Prostate gland (tissue), 2 donors: ENCODE data around the gene RP9. TPM values are rescaled to one million over a fixed set of nuclear protein-coding genes. Genes with fewer than 3 reads are reported as not detected.

ENCODE experiments used
- DNase-seq: peaks from one replicate; pipeline ENCODE4 v3.0.0-alpha.2; 2019; ENCODE audit warnings: low spot score
- H3K27ac ChIP-seq, 2 donors: fragments of 200-600 bp; sonication (generic); 2 replicates each; pipeline ENCODE4 v1.5.1; 2017 to 2019
- H3K27me3 ChIP-seq: fragments of 200-600 bp; sonication (generic); replicated peaks from 2 replicates; pipeline ENCODE4 v1.5.1; 2019; ENCODE audit not compliant: insufficient read depth
- H3K36me3 ChIP-seq, 2 donors: fragments of 200-600 bp; sonication (generic); 1 replicate in 1 of 2; 2 replicates in 1 of 2; pipeline versions ENCODE4 v1.5.1 to v1.8.1; 2017 to 2019
- H3K4me1 ChIP-seq: fragments of 200-600 bp; sonication (generic); replicated peaks from 2 replicates; pipeline ENCODE4 v1.5.1; 2019
- H3K4me3 ChIP-seq, 2 donors: fragments of 200-600 bp; sonication (generic); 2 replicates each; pipeline ENCODE4 v1.5.1; 2017 to 2019
- H3K9me3 ChIP-seq: fragments of 200-600 bp; sonication (generic); 2 replicates; pipeline ENCODE4 v1.5.1; 2017
- CTCF ChIP-seq, 4 experiments: fragments of 200-600 bp in 2 of 4; fragments of 450-650 bp in 2 of 4; sonication (generic) in 2 of 4; IDR thresholded peaks; 1 replicate in 3 of 4; 2 replicates in 1 of 4; pipeline ENCODE4 v1.5.1; 2016 to 2019; ENCODE audit warnings: antibody characterized with exemption in 4 of 4, mild to moderate bottlenecking in 2 of 4, moderate library complexity in 2 of 4
- POLR2A ChIP-seq: fragments of 450-650 bp; IDR thresholded peaks from one replicate; pipeline ENCODE4 v1.6.1; 2016; ENCODE audit warnings: antibody characterized with exemption, mild to moderate bottlenecking
- POLR2AphosphoS5 ChIP-seq: sonication (generic); formaldehyde crosslinking; IDR thresholded peaks from one replicate; pipeline ENCODE4 v1.6.1; 2017; ENCODE audit warnings: antibody characterized with exemption
- WGBS: methylation state at CpG from one replicate; pipeline ENCODE4 v1.1.5; 2018; 5-methylcytosine and 5-hydroxymethylcytosine counted together
- intact Hi-C: fragments of 100-400 bp; cut with DNase I; formaldehyde crosslinking; loops from one replicate; pipeline ENCODE4 v1.14.2; 2022
- total RNA-seq, 2 donors: library from RNA; depleted of rRNA; stranded (reverse); fragments of >200 nt; gene quantifications; one replicate each; pipeline ENCODE4 v1.1.0, GENCODE V29; 2016

RP9 gene
- total RNA-seq, 2 donors from 2014 or later, result 7.8 to 18.0 TPM

GRCh38 chr7:33128631-33128989 is 19.4 kb upstream of the RP9 start:
- no peak for DNase-seq
- peak overlapping the region; percentile 89 to 92 for H3K27ac ChIP-seq
- TF ChIP-seq POLR2AphosphoS5 (no peak), POLR2A (no peak), CTCF (IDR thresholded peaks at IDR 0.05) (no peak)
- H3K36me3 ChIP-seq, result no peaks in the 10 kb centered on the region
- no peaks in the 10 kb centered on the region for H3K27me3 ChIP-seq
- no peaks in the 10 kb centered on the region for H3K4me1 ChIP-seq
- no peaks in the 10 kb centered on the region for H3K9me3 ChIP-seq
- H3K4me3 ChIP-seq, result peak overlapping the region; percentile 68 to 80
- 3% methylated on average over 3 of the region's 3 CpGs for WGBS
- intact Hi-C loops, result no loop called here

GRCh38 chr7:33127085-33127484 is 17.9 kb upstream of the RP9 start:
- H3K27ac ChIP-seq, result no peak overlapping the region
- no peaks in the 10 kb centered on the region for H3K36me3 ChIP-seq
- DNase-seq, result no peak
- 62% methylated on average over 2 of the region's 2 CpGs for WGBS
- H3K27me3 ChIP-seq, result no peaks in the 10 kb centered on the region
- intact Hi-C loops, result no loop called here
- no peaks in the 10 kb centered on the region for H3K4me1 ChIP-seq
- no peak for TF ChIP-seq POLR2A
- no peak for TF ChIP-seq CTCF (IDR thresholded peaks at IDR 0.05)
- no peak for TF ChIP-seq POLR2AphosphoS5
- H3K4me3 ChIP-seq, result no peak overlapping the region
- H3K9me3 ChIP-seq, result no peaks in the 10 kb centered on the region

GRCh38 chr7:33118383-33118782 is 9.2 kb upstream of the RP9 start:
- DNase-seq, result no peak
- no peak overlapping the region for H3K4me3 ChIP-seq
- intact Hi-C loops, result no loop called here
- H3K27ac ChIP-seq, result no peak overlapping the region
- H3K27me3 ChIP-seq, result no peaks in the 10 kb centered on the region
- H3K9me3 ChIP-seq, result no peaks in the 10 kb centered on the region
- TF ChIP-seq CTCF (IDR thresholded peaks at IDR 0.05) (no peak), POLR2AphosphoS5 (no peak), POLR2A (no peak)
- no peaks in the 10 kb centered on the region for H3K36me3 ChIP-seq
- H3K4me1 ChIP-seq, result no peaks in the 10 kb centered on the region
- WGBS, result 99% methylated on average over 3 of the region's 3 CpGs

- H3K4me3 ChIP-seq, result no peak overlapping the region
- no peak for DNase-seq
- TF ChIP-seq POLR2A, result no peak
- TF ChIP-seq CTCF (IDR thresholded peaks at IDR 0.05), result no peak
- TF ChIP-seq POLR2AphosphoS5, result no peak
- H3K4me1 ChIP-seq, result no peaks in the 10 kb centered on the region
- H3K36me3 ChIP-seq, result no peaks in the 10 kb centered on the region
- no peaks in the 10 kb centered on the region for H3K27me3 ChIP-seq
- H3K9me3 ChIP-seq, result no peaks in the 10 kb centered on the region
- no peak overlapping the region for H3K27ac ChIP-seq
- intact Hi-C loops, result no loop called here
Observed at GRCh38 chr7:33114976-33115375, 5.8 kb upstream of the RP9 start.

- no peak for DNase-seq
- intact Hi-C loops, result no loop called here
- H3K9me3 ChIP-seq, result no peaks in the 10 kb centered on the region
- H3K4me3 ChIP-seq, result no peak overlapping the region
- H3K27ac ChIP-seq, result no peak overlapping the region
- no peaks in the 10 kb centered on the region for H3K27me3 ChIP-seq
- no peak for TF ChIP-seq CTCF (IDR thresholded peaks at IDR 0.05)
- TF ChIP-seq POLR2A, result no peak
- no peak for TF ChIP-seq POLR2AphosphoS5
- H3K4me1 ChIP-seq, result peaks cover 5% of the 10 kb centered on the region
- H3K36me3 ChIP-seq, result no peaks in the 10 kb centered on the region
- WGBS, result 73% methylated on average over 3 of the region's 3 CpGs
Observed at GRCh38 chr7:33111614-33112013, 2.4 kb upstream of the RP9 start.
